Inflammatory macrophage treated with lipopolysaccharide for 1 hour (primary cell): ENCODE measurements around the gene ADSS1.

Experiments used
- DNase-seq, 2 donors: peaks; one replicate each; pipeline ENCODE4 v3.0.0-alpha.2; 2020 to 2022

ADSS1 gene

GRCh38 chr14:104723651-104724406, at the start of gene ADSS1:
ADSS1 (plus strand) TSS chr14:104724229; CDS start chr14:104724271, 42 bp downstream.
- DNase-seq: peak; percentile 30 to 59

GRCh38 chr14:104675447-104675846, 48.6 kb upstream of the ADSS1 start:
- DNase-seq: no peak

GRCh38 chr14:104676130-104676693, 47.8 kb upstream of the ADSS1 start:
- no peak for DNase-seq

GRCh38 chr14:104676694-104677511, 47.1 kb upstream of the ADSS1 start:
- peak in 1 of 2 donors; percentile 23 for DNase-seq

GRCh38 chr14:104677512-104678332, 46.3 kb upstream of the ADSS1 start:
- peak; percentile 84 to 88 for DNase-seq

GRCh38 chr14:104678346-104678745, 45.7 kb upstream of the ADSS1 start:
- no peak for DNase-seq

GRCh38 chr14:104678901-104679705, 44.9 kb upstream of the ADSS1 start:
- DNase-seq: no peak

GRCh38 chr14:104680056-104680805, 43.8 kb upstream of the ADSS1 start:
- peak in 1 of 2 donors; percentile 46 for DNase-seq

GRCh38 chr14:104680806-104681688, 43.0 kb upstream of the ADSS1 start:
- peak; percentile 78 to 84 for DNase-seq

- DNase-seq: no peak
Measured at GRCh38 chr14:104681689-104682074, 42.3 kb upstream of the ADSS1 start.

- no peak for DNase-seq
Measured at GRCh38 chr14:104682107-104682593, 41.9 kb upstream of the ADSS1 start.

GRCh38 chr14:104683653-104684448, 40.2 kb upstream of the ADSS1 start:
- DNase-seq: no peak

GRCh38 chr14:104684449-104684821, 39.6 kb upstream of the ADSS1 start:
- no peak for DNase-seq

GRCh38 chr14:104685216-104685997, 38.6 kb upstream of the ADSS1 start:
- no peak for DNase-seq

GRCh38 chr14:104685998-104686610, 37.9 kb upstream of the ADSS1 start:
- no peak for DNase-seq

- no peak for DNase-seq
Measured at GRCh38 chr14:104686624-104687517, 37.2 kb upstream of the ADSS1 start.
